DND-41 (cell line): Measurements from ENCODE around the gene BPIFB3.

Source experiments
- ATAC-seq: fragments of 200-7000 bp; cut with Tn5 transposase; 3 replicates; pipeline ENCODE4 v1.9.1; 2021; ENCODE audit warnings: low read depth; ENCODE audit not compliant: insufficient read depth
- DNase-seq: peaks from one replicate; pipeline ENCODE4 v3.0.0-alpha.2; 2020
- H2AFZ ChIP-seq: 2 replicates; pipeline ENCODE4 v1.6.0; 2012; ENCODE audit warnings: low read depth, low read length
- H3K27ac ChIP-seq: 2 replicates; pipeline ENCODE4 v1.5.1; 2012; ENCODE audit warnings: low read length, inconsistent platforms
- H3K27me3 ChIP-seq: fragments of 200-600 bp; sonication (generic); 2 replicates; pipeline ENCODE4 v1.6.0; 2012; ENCODE audit warnings: low read length, mild to moderate bottlenecking, inconsistent platforms; ENCODE audit not compliant: insufficient read depth, poor library complexity
- H3K36me3 ChIP-seq: 2 replicates; pipeline ENCODE4 v1.5.1; 2012; ENCODE audit warnings: low read length, inconsistent platforms; ENCODE audit not compliant: insufficient read depth
- H3K4me1 ChIP-seq: 2 replicates; pipeline ENCODE4 v1.5.1; 2012; ENCODE audit warnings: mild to moderate bottlenecking, low read length; ENCODE audit not compliant: insufficient read depth
- H3K4me2 ChIP-seq: 2 replicates; pipeline ENCODE4 v1.6.0; 2012; ENCODE audit warnings: mild to moderate bottlenecking, moderate library complexity, low read length, inconsistent platforms; ENCODE audit not compliant: insufficient read depth
- H3K4me3 ChIP-seq, 2 experiments: fragments of 200-600 bp in 1 of 2; shearing (Covaris generic) in 1 of 2; 2 replicates each; pipeline ENCODE4 v1.5.1; 2012 to 2016; ENCODE audit warnings: inconsistent platforms in 2 of 2, low read length in 2 of 2, mild to moderate bottlenecking in 2 of 2, low read depth in 1 of 2, moderate library complexity in 1 of 2
- H3K79me2 ChIP-seq: 2 replicates; pipeline ENCODE4 v1.6.0; 2012; ENCODE audit warnings: low read length, inconsistent platforms; ENCODE audit not compliant: insufficient read depth
- H3K9ac ChIP-seq: 2 replicates; pipeline ENCODE4 v1.6.0; 2012; ENCODE audit warnings: low read depth, mild to moderate bottlenecking, inconsistent platforms, low read length, moderate library complexity
- H3K9me3 ChIP-seq: 2 replicates; pipeline ENCODE4 v1.5.1; 2012; ENCODE audit warnings: low read length, moderate library complexity, mild to moderate bottlenecking, inconsistent platforms; ENCODE audit not compliant: insufficient read depth, severe bottlenecking
- H4K20me1 ChIP-seq: 2 replicates; pipeline ENCODE4 v1.6.0; 2012; ENCODE audit warnings: low read length; ENCODE audit not compliant: insufficient read depth
- EZH2 ChIP-seq: IDR thresholded peaks from 3 replicates; pipeline ENCODE4 v1.6.1; 2012; ENCODE audit warnings: borderline replicate concordance, low read depth, mild to moderate bottlenecking, moderate library complexity, low read length, inconsistent platforms; ENCODE audit not compliant: severe bottlenecking
- TF ChIP-seq, protein P1 (sequence below): IDR thresholded peaks from 2 replicates; pipeline ENCODE4 v1.5.1; 2012; ENCODE audit warnings: borderline replicate concordance, low read length, moderate library complexity, mild to moderate bottlenecking; ENCODE audit not compliant: poor library complexity, severe bottlenecking; ENCODE audit errors: extremely low read depth

Gene BPIFB3

DNA sequence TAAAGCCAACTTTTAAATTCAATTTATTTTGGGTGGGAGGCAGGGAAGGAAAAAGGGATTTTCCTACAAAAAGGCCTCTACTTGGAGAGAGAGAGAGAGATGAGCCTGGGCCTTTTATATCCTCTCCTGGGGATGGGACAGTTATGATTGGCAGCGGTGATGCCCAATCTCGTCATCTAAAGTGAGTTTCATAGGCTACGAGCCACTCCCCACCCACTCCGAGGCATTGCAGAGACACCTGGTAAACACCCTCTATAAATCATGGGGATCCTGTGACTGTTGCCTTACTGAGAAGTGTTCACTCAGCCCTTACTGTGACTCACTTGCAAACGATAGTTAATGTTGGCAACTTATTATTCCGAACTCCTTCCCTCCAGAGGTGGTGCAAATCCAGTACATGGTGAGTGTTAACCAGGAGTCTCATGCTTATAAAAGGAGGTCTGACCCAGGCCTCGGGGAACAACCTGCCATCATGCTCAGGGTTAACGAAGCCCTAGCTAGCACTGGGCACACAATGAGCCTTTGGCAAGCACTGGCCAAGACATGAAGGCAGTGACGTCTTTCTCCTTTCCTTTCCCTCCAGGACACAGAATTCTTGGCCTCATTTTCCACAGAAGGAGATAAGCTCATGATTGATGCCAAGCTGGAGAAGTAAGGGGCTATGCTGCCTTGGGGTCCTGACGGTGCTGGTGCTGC, 46.3 kb downstream of the BPIFB3 start:
- no peak for TF ChIP-seq EZH2
- TF ChIP-seq, protein P1, sequence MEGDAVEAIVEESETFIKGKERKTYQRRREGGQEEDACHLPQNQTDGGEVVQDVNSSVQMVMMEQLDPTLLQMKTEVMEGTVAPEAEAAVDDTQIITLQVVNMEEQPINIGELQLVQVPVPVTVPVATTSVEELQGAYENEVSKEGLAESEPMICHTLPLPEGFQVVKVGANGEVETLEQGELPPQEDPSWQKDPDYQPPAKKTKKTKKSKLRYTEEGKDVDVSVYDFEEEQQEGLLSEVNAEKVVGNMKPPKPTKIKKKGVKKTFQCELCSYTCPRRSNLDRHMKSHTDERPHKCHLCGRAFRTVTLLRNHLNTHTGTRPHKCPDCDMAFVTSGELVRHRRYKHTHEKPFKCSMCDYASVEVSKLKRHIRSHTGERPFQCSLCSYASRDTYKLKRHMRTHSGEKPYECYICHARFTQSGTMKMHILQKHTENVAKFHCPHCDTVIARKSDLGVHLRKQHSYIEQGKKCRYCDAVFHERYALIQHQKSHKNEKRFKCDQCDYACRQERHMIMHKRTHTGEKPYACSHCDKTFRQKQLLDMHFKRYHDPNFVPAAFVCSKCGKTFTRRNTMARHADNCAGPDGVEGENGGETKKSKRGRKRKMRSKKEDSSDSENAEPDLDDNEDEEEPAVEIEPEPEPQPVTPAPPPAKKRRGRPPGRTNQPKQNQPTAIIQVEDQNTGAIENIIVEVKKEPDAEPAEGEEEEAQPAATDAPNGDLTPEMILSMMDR = no peak

DNA sequence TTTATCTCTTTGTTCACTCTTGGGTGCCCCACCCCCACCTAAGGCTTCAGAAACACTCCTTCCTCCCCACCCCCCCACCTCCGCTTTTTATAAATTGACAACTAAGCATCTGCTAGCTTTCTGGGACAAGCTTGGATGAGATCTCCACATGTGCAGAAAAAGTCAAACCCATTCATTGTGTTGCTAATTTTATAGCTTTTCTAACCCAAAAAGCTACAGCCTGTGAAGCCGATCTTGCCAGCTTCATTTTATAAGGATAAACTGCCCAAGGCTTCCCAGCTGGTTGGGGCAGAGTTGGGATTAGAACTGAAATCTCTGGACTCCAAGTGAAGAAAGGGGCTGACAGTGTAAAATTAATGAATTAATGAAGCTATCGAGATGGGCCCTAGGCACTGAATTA, 49.9 kb downstream of the BPIFB3 start:
- Histone ChIP-seq H3K79me2 (no peaks in the 10 kb centered on the region), H3K27me3 (peaks cover 6% of the 10 kb centered on the region), H3K4me2 (no peak overlapping the region), H2AFZ (no peak overlapping the region), H3K36me3 (no peaks in the 10 kb centered on the region), H3K9me3 (no peaks in the 10 kb centered on the region), H3K27ac (no peak overlapping the region), H3K9ac (no peak overlapping the region), H3K4me3 (no peak overlapping the region), H4K20me1 (no peaks in the 10 kb centered on the region), H3K4me1 (no peaks in the 10 kb centered on the region)
- DNase-seq (no peak), ATAC-seq (no peak)
- TF ChIP-seq, protein P1 = no peak
- TF ChIP-seq EZH2 = no peak

More for the DNA sequence above, 46.3 kb downstream of the BPIFB3 start:
- Histone ChIP-seq H4K20me1 (no peaks in the 10 kb centered on the region), H3K79me2 (no peaks in the 10 kb centered on the region), H3K27ac (no peak overlapping the region), H3K36me3 (no peaks in the 10 kb centered on the region), H3K9ac (no peak overlapping the region), H3K4me3 (no peak overlapping the region), H3K27me3 (peaks cover 3% of the 10 kb centered on the region), H3K4me1 (no peaks in the 10 kb centered on the region), H2AFZ (no peak overlapping the region), H3K4me2 (no peak overlapping the region), H3K9me3 (no peaks in the 10 kb centered on the region)
- no peak for ATAC-seq
- DNase-seq = no peak

DNA sequence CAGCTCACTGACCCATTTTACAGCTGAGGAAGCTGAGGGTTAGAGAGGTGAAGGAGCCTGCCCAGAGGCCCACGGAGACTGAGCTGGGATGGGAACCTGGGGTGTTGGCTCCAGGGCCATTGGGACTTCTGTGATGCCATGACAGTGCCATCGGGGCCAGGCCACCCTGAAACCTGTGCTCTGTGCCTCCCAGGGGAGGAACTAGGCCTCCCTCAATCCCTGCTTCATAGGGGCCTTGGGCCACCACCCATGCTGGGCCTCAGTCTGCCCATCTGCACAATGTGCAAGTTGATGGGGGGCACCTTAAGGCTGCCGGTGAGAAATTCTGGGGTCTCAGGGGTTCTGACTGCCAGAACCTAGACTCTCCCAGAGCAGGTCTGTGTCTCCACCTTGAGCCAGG, 50.6 kb downstream of the BPIFB3 start:
- H3K27me3 ChIP-seq = peaks cover 3% of the 10 kb centered on the region
- H3K36me3 ChIP-seq = no peaks in the 10 kb centered on the region
- no peak overlapping the region for H3K9ac ChIP-seq
- no peak for DNase-seq
- TF ChIP-seq, protein P1 = no peak
- no peak for TF ChIP-seq EZH2
- H3K79me2 ChIP-seq = no peaks in the 10 kb centered on the region
- H2AFZ ChIP-seq = no peak overlapping the region
- no peaks in the 10 kb centered on the region for H4K20me1 ChIP-seq
- H3K4me3 ChIP-seq = no peak overlapping the region
- H3K9me3 ChIP-seq = no peaks in the 10 kb centered on the region
- no peak overlapping the region for H3K4me2 ChIP-seq
- no peaks in the 10 kb centered on the region for H3K4me1 ChIP-seq
- no peak for ATAC-seq
- no peak overlapping the region for H3K27ac ChIP-seq
